DMS 273 treated with DMSO at 0.1 percent for 48 hours (cell line): ENCODE results near the gene CDC42BPA.
"Not testable (repeated sequence)": the region's sequence is repeated elsewhere in the genome, so short reads cannot be mapped to it uniquely, and the experiment has no call there.

Source experiments
- DNase-seq: peaks from one replicate; lab custom pipeline; 2025; lab: John Stamatoyannopoulos, UW

The CDC42BPA gene

GRCh38 chr1:227306689-227307088 is 11.6 kb downstream of the CDC42BPA start:
- no peak for DNase-seq

- no peak for DNase-seq
Measured at GRCh38 chr1:227305894-227306626, 12.2 kb downstream of the CDC42BPA start.

- no peak for DNase-seq
Measured at GRCh38 chr1:227304665-227305064, 13.6 kb downstream of the CDC42BPA start.

- no peak for DNase-seq
Measured at GRCh38 chr1:227303662-227304061, 14.6 kb downstream of the CDC42BPA start.

- DNase-seq, result no peak
Measured at GRCh38 chr1:227300682-227301081, 17.6 kb downstream of the CDC42BPA start.

- no peak for DNase-seq
Measured at GRCh38 chr1:227299688-227300087, 18.6 kb downstream of the CDC42BPA start.

GRCh38 chr1:227299241-227299627 is 19.1 kb downstream of the CDC42BPA start:
- no peak for DNase-seq

- DNase-seq, result no peak
Measured at GRCh38 chr1:227298512-227299240, 19.6 kb downstream of the CDC42BPA start.

- no peak for DNase-seq
Measured at GRCh38 chr1:227297073-227297793, 21.1 kb downstream of the CDC42BPA start.

- no peak for DNase-seq
Measured at GRCh38 chr1:227295609-227296008, 22.7 kb downstream of the CDC42BPA start.

- no peak for DNase-seq
Measured at GRCh38 chr1:227285745-227286144, 32.5 kb downstream of the CDC42BPA start.

- DNase-seq, result no peak
Measured at GRCh38 chr1:227281371-227281770, 36.9 kb downstream of the CDC42BPA start.

- DNase-seq, result no peak
Measured at GRCh38 chr1:227280836-227281235, 37.5 kb downstream of the CDC42BPA start.

GRCh38 chr1:227276156-227276693 is 42.1 kb downstream of the CDC42BPA start:
- not testable (repeated sequence) for DNase-seq

GRCh38 chr1:227273557-227273956 is 44.7 kb downstream of the CDC42BPA start:
- DNase-seq, result no peak

GRCh38 chr1:227272428-227272827 is 45.9 kb downstream of the CDC42BPA start:
- DNase-seq, result no peak

GRCh38 chr1:227270554-227270953 is 47.7 kb downstream of the CDC42BPA start:
- no peak for DNase-seq

GRCh38 chr1:227268943-227269342 is 49.3 kb downstream of the CDC42BPA start:
- DNase-seq, result no peak

- no peak for DNase-seq
Measured at GRCh38 chr1:227265891-227266290, 52.4 kb downstream of the CDC42BPA start.

- DNase-seq, result no peak
Measured at GRCh38 chr1:227263869-227264268, 54.4 kb downstream of the CDC42BPA start.

- no peak for DNase-seq
Measured at GRCh38 chr1:227261501-227261900, 56.8 kb downstream of the CDC42BPA start.

GRCh38 chr1:227260433-227260832 is 57.9 kb downstream of the CDC42BPA start:
- no peak for DNase-seq

GRCh38 chr1:227257964-227258363 is 60.3 kb downstream of the CDC42BPA start:
- no peak for DNase-seq
